Esophagus muscularis mucosa (tissue), 4 donors: ENCODE results near the gene TNP1.

Source experiments
- CTCF ChIP-seq, 3 experiments: fragments of 200-600 bp in 2 of 3; fragments of 450-650 bp in 1 of 3; sonication (generic) in 2 of 3; IDR thresholded peaks; one replicate each; pipeline ENCODE4 v1.5.1; 2017 to 2019; ENCODE audit warnings: antibody characterized with exemption in 3 of 3, mild to moderate bottlenecking in 2 of 3, moderate library complexity in 1 of 3
- EP300 ChIP-seq: sonication (generic); formaldehyde crosslinking; IDR thresholded peaks from one replicate; pipeline ENCODE4 v1.6.1; 2017; ENCODE audit warnings: antibody characterized with exemption
- POLR2A ChIP-seq: fragments of 450-650 bp; IDR thresholded peaks from one replicate; pipeline ENCODE4 v1.6.1; 2017; ENCODE audit warnings: antibody characterized with exemption, moderate library complexity, mild to moderate bottlenecking, low read depth
- POLR2AphosphoS5 ChIP-seq, 2 donors: sonication (generic); formaldehyde crosslinking; IDR thresholded peaks; one replicate each; pipeline ENCODE4 v1.6.1; 2017; ENCODE audit warnings: antibody characterized with exemption in 2 of 2

GRCh38 chr2:216820709-216821108 is 39.2 kb downstream of the TNP1 start:
- TF ChIP-seq CTCF (IDR thresholded peaks at IDR 0.05): no peak
- no peak for TF ChIP-seq POLR2A
- TF ChIP-seq EP300: no peak
- TF ChIP-seq POLR2AphosphoS5 (IDR thresholded peaks at IDR 0.05): no peak
